Left kidney (tissue), 2 donors: ENCODE results near the gene GFM1. TPM values are rescaled to one million over a fixed set of nuclear protein-coding genes. Genes with fewer than 3 reads are reported as not detected.
A peak's percentile ranks its signal among the peaks of the same experiment; 100 is the strongest.
"Not testable (repeated sequence)": the region's sequence is repeated elsewhere in the genome, so short reads cannot be mapped to it uniquely, and the experiment has no call there.

ENCODE experiments used
- DNase-seq: peaks from one replicate; pipeline ENCODE4 v3.0.0-alpha.2; 2013
- polyA plus RNA-seq: library from polyadenylated mRNA; unstranded; fragments of 120-200 nt; gene quantifications from one replicate; pipeline ENCODE4 v1.2.1, GENCODE V29; 2013; ENCODE audit not compliant: insufficient read length

The GFM1 gene
- polyA plus RNA-seq, 1 donor = 51.7 TPM

- DNase-seq = peak; percentile 81
These were observed 28.2 kb downstream of the GFM1 start, which contains the start of gene LXN for GRCh38 chr3:158672215-158673176. TSS of gene LXN (minus strand) at chr3:158672648. CDS start at chr3:158672478, 170 bp downstream.

- no peak for DNase-seq
These were observed 34.4 kb downstream of the GFM1 start for GRCh38 chr3:158678687-158679086.

- DNase-seq = no peak
These were observed 35.2 kb downstream of the GFM1 start for GRCh38 chr3:158679547-158680000.

GRCh38 chr3:158680861-158681260 lies 36.5 kb downstream of the GFM1 start:
- DNase-seq = no peak

- no peak for DNase-seq
These were observed 39.1 kb downstream of the GFM1 start for GRCh38 chr3:158683230-158683962.

GRCh38 chr3:158685159-158685558 lies 40.8 kb downstream of the GFM1 start:
- DNase-seq = no peak

GRCh38 chr3:158693866-158694456 lies 49.6 kb downstream of the GFM1 start:
- not testable (repeated sequence) for DNase-seq

GRCh38 chr3:158696618-158697017 lies 52.3 kb downstream of the GFM1 start:
- DNase-seq = no peak

GRCh38 chr3:158700559-158700958 lies 56.2 kb downstream of the GFM1 start:
- no peak for DNase-seq

GRCh38 chr3:158701420-158702065 lies 57.2 kb downstream of the GFM1 start:
- DNase-seq = no peak

- DNase-seq = no peak
These were observed 58.6 kb downstream of the GFM1 start for GRCh38 chr3:158702815-158703481.

- no peak for DNase-seq
These were observed 59.2 kb downstream of the GFM1 start for GRCh38 chr3:158703566-158703965.

GRCh38 chr3:158709666-158710083 lies 65.3 kb downstream of the GFM1 start:
- no peak for DNase-seq

- no peak for DNase-seq
These were observed 66.3 kb downstream of the GFM1 start for GRCh38 chr3:158710601-158711000.

- DNase-seq = no peak
These were observed 67.6 kb downstream of the GFM1 start for GRCh38 chr3:158711886-158712285.

GRCh38 chr3:158712443-158712842 lies 68.1 kb downstream of the GFM1 start:
- DNase-seq = no peak

GRCh38 chr3:158713094-158713499 lies 68.8 kb downstream of the GFM1 start:
- no peak for DNase-seq

- DNase-seq = no peak
These were observed 73.2 kb downstream of the GFM1 start for GRCh38 chr3:158717576-158717975.

- DNase-seq = no peak
These were observed 74.3 kb downstream of the GFM1 start for GRCh38 chr3:158718490-158719170.

GRCh38 chr3:158722108-158722507 lies 77.8 kb downstream of the GFM1 start:
- DNase-seq = no peak

GRCh38 chr3:158723991-158724390 lies 79.7 kb downstream of the GFM1 start:
- DNase-seq = no peak
